SK-N-SH (cell line): ENCODE measurements around the gene KDM4C. TPM values are rescaled to one million over a fixed set of nuclear protein-coding genes. Genes with fewer than 3 reads are reported as not detected.

Experiments used
- CTCF ChIA-PET: fragments of 300-600, 350-600 bp; formaldehyde crosslinking; extraction: SDS; loops from one replicate; lab custom pipeline; 2021; lab: Yijun Ruan, JAX
- POLR2A ChIA-PET: fragments of 350-600 bp; sonication (Branson Sonifier 250); formaldehyde crosslinking; extraction: SDS; loops from one replicate; lab custom pipeline; 2020; ENCODE audit warnings: antibody characterized with exemption, inconsistent platforms; lab: Yijun Ruan, JAX
- DNase-seq: peaks from one replicate; pipeline ENCODE4 v3.0.0; 2012
- H2AFZ ChIP-seq: fragments of 200-600 bp; sonication (generic); 2 replicates; pipeline ENCODE4 v1.8.1; 2016; ENCODE audit warnings: antibody characterized with exemption, mild to moderate bottlenecking, low read depth
- H3F3A ChIP-seq: fragments of 200-600 bp; sonication (generic); replicated peaks from 2 replicates; pipeline ENCODE3; 2016; ENCODE audit warnings: antibody characterized with exemption, mild to moderate bottlenecking; ENCODE audit not compliant: insufficient read depth
- H3K27ac ChIP-seq, 2 experiments: fragments of 200-500 bp in 1 of 2; fragments of 200-600 bp in 1 of 2; sonication (Bioruptor generic) in 1 of 2; sonication (generic), shearing (Covaris generic) in 1 of 2; 2 replicates each; pipeline versions ENCODE4 v1.5.1 to v1.6.1; 2014 to 2016; ENCODE audit warnings: low read depth in 2 of 2, inconsistent platforms in 1 of 2, low read length in 1 of 2, mild to moderate bottlenecking in 1 of 2, mixed read lengths in 1 of 2
- H3K27me3 ChIP-seq: fragments of 200-600 bp; sonication (generic), shearing (Covaris generic); 2 replicates; pipeline ENCODE4 v1.6.1; 2016; ENCODE audit warnings: mixed run types; ENCODE audit not compliant: insufficient read depth
- H3K36me3 ChIP-seq, 2 experiments: fragments of 200-500 bp in 1 of 2; fragments of 200-600 bp in 1 of 2; sonication (Bioruptor generic) in 1 of 2; sonication (generic) in 1 of 2; replicated peaks in 1 of 2; 2 replicates each; pipeline versions ENCODE3 to v1.5.1; 2014 to 2016; ENCODE audit warnings: low read length in 1 of 2, mild to moderate bottlenecking in 1 of 2; ENCODE audit not compliant: insufficient read depth in 2 of 2, control insufficient read depth in 1 of 2
- H3K4me1 ChIP-seq, 2 experiments: fragments of 200-500 bp in 1 of 2; fragments of 200-600 bp in 1 of 2; sonication (Bioruptor generic) in 1 of 2; sonication (generic), shearing (Covaris generic) in 1 of 2; 2 replicates each; pipeline versions ENCODE4 v1.5.1 to v1.6.1; 2014 to 2016; ENCODE audit warnings: low read depth in 1 of 2, low read length in 1 of 2, mixed run types in 1 of 2; ENCODE audit not compliant: insufficient read depth in 2 of 2, control insufficient read depth in 1 of 2
- H3K4me2 ChIP-seq: fragments of 200-600 bp; sonication (generic), shearing (Covaris generic); 2 replicates; pipeline ENCODE4 v1.6.1; 2017; ENCODE audit warnings: mixed run types
- H3K4me3 ChIP-seq, 2 experiments: fragments of 200-500 bp in 1 of 2; fragments of 200-600 bp in 1 of 2; sonication (Bioruptor generic) in 1 of 2; sonication (generic), shearing (Covaris generic) in 1 of 2; 2 replicates each; pipeline versions ENCODE4 v1.5.1 to v1.8.1; 2014 to 2016; ENCODE audit warnings: low read depth in 2 of 2, inconsistent platforms in 1 of 2, low read length in 1 of 2, mild to moderate bottlenecking in 1 of 2, mixed read lengths in 1 of 2, moderate library complexity in 1 of 2
- H3K79me2 ChIP-seq: fragments of 200-600 bp; sonication (generic); 2 replicates; pipeline ENCODE4 v1.8.1; 2017; ENCODE audit warnings: mild to moderate bottlenecking; ENCODE audit not compliant: insufficient read depth
- H3K9ac ChIP-seq: fragments of 200-600 bp; sonication (generic); 2 replicates; pipeline ENCODE4 v1.6.1; 2017; ENCODE audit warnings: mixed run types
- H3K9me2 ChIP-seq: fragments of 200-600 bp; sonication (generic); 2 replicates; pipeline ENCODE4 v1.6.1; 2017; ENCODE audit warnings: mixed run types
- H3K9me3 ChIP-seq: fragments of 200-600 bp; sonication (generic); 2 replicates; pipeline ENCODE4 v1.6.1; 2017; ENCODE audit warnings: mixed run types, mild to moderate bottlenecking, moderate library complexity
- H4K20me1 ChIP-seq: fragments of 200-600 bp; sonication (generic); 2 replicates; pipeline ENCODE4 v1.6.1; 2017; ENCODE audit warnings: mild to moderate bottlenecking, mixed run types; ENCODE audit not compliant: insufficient read depth
- ELF1 ChIP-seq: IDR thresholded peaks from 2 replicates; pipeline ENCODE4 v1.4.0; 2012
- FOSL2 ChIP-seq: IDR thresholded peaks from 2 replicates; pipeline ENCODE4 v1.4.0; 2012; ENCODE audit warnings: low read depth, mild to moderate bottlenecking, moderate library complexity, borderline replicate concordance
- FOXJ3 ChIP-seq: sonication (generic); formaldehyde crosslinking; IDR thresholded peaks from 2 replicates; pipeline ENCODE4 v1.5.1; 2020; ENCODE audit warnings: mild to moderate bottlenecking, missing genetic modification reagents
- FOXM1 ChIP-seq: IDR thresholded peaks from 2 replicates; pipeline ENCODE4 v1.4.0; 2012; ENCODE audit warnings: low read depth, mild to moderate bottlenecking
- GATA2 ChIP-seq: sonication (generic); formaldehyde crosslinking; IDR thresholded peaks from 2 replicates; pipeline ENCODE4 v1.5.0; 2020; ENCODE audit warnings: mild to moderate bottlenecking, missing genetic modification reagents
- IRF3 ChIP-seq: fragments of 150-350 bp; IDR thresholded peaks from 2 replicates; pipeline ENCODE4 v1.6.1; 2016; ENCODE audit warnings: mild to moderate bottlenecking, low read depth, low read length
- MAX ChIP-seq: IDR thresholded peaks from 2 replicates; pipeline ENCODE4 v1.4.0; 2012; ENCODE audit warnings: low read depth
- MEF2A ChIP-seq: IDR thresholded peaks from 2 replicates; pipeline ENCODE4 v1.4.0; 2012; ENCODE audit warnings: low read depth, borderline replicate concordance
- MXI1 ChIP-seq: IDR thresholded peaks from 2 replicates; pipeline ENCODE4 v1.6.1; 2012; ENCODE audit warnings: mild to moderate bottlenecking, low read depth, low read length, improper control_type of control experiment
- NFIC ChIP-seq: IDR thresholded peaks from 2 replicates; pipeline ENCODE4 v1.4.0; 2012; ENCODE audit warnings: borderline replicate concordance
- RCOR1 ChIP-seq: fragments of 150-350 bp; IDR thresholded peaks from 2 replicates; pipeline ENCODE4 v1.6.1; 2017; ENCODE audit warnings: antibody characterized with exemption, low read length
- SIN3A ChIP-seq: IDR thresholded peaks from 2 replicates; pipeline ENCODE4 v1.6.1; 2012; ENCODE audit warnings: low read depth, mild to moderate bottlenecking, low read length, moderate library complexity, borderline replicate concordance
- TEAD4 ChIP-seq: IDR thresholded peaks from 2 replicates; pipeline ENCODE4 v1.4.0; 2012; ENCODE audit warnings: mild to moderate bottlenecking, borderline replicate concordance; ENCODE audit not compliant: insufficient read depth
- YY1 ChIP-seq: IDR thresholded peaks from 2 replicates; pipeline ENCODE4 v1.4.0; 2012; ENCODE audit warnings: low read depth, mild to moderate bottlenecking
- ZBTB33 ChIP-seq: IDR thresholded peaks from 2 replicates; pipeline ENCODE4 v1.4.0; 2012; ENCODE audit warnings: low read depth, borderline replicate concordance
- WGBS: methylation state at CpG from one replicate; pipeline ENCODE4 v1.1.6; 2017; ENCODE audit warnings: low lambda C conversion rate; 5-methylcytosine and 5-hydroxymethylcytosine counted together
- polyA plus RNA-seq, 3 experiments: library from polyadenylated mRNA; depleted of rRNA; stranded (reverse); fragments of >200 nt; gene quantifications; 2 replicates each; pipeline ENCODE4 v1.2.3, GENCODE V29; 2012
- TF ChIP-seq, protein P1 (sequence below): IDR thresholded peaks from 2 replicates; pipeline ENCODE4 v1.4.0; 2012; ENCODE audit warnings: low read depth, borderline replicate concordance
- TF ChIP-seq, protein P2 (sequence below): fragments of 200-600 bp; sonication (generic); IDR thresholded peaks from 2 replicates; pipeline ENCODE4 v1.6.1; 2017; ENCODE audit warnings: antibody characterized with exemption, mild to moderate bottlenecking, moderate library complexity
- TF ChIP-seq, protein P3 (sequence below): IDR thresholded peaks from 2 replicates; pipeline ENCODE4; 2012

Gene KDM4C
- polyA plus RNA-seq, 1 of the 3 experiments (the other 2 are of a cell fraction): 9.4 TPM

DNA sequence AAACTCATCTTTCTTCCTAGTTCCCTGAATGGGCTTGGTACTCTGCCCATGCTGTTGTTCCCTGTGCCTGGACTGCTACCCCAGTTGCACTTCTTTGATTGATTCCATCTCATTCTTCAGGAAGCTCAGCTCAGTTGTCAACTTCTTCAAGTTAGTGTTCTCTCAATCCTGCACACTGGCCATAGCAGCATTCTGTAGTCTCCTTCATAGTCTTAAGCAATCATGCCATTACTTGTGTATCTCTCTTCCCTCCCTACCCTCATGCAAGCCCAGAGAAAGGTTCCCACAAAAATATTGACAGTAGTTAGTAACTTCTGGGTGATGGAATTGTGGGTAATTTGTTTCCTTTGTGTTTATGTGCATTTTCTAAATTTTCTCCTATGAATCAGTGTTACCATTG is 5.5 kb downstream of the KDM4C start:
- Histone ChIP-seq H3K9me3 (no peaks in the 10 kb centered on the region), H3F3A (peaks cover 14% of the 10 kb centered on the region), H3K4me1 (peaks cover 2 to 8% of the 10 kb centered on the region in 2 experiments; a peak in 2 of 4 replicates), H3K9me2 (no peaks in the 10 kb centered on the region), H3K4me2 (no peak overlapping the region), H3K27me3 (no peaks in the 10 kb centered on the region), H3K36me3 (no peaks in the 10 kb centered on the region), H3K27ac (no peak overlapping the region), H3K79me2 (peaks cover 65% of the 10 kb centered on the region), H3K4me3 (no peak overlapping the region), H2AFZ (no peak overlapping the region), H3K9ac (no peak overlapping the region), H4K20me1 (no peaks in the 10 kb centered on the region)
- POLR2A ChIA-PET: no interaction called here
- DNase-seq: no peak
- CTCF ChIA-PET: interaction anchor here (1.0 to 1.7 kb wide), 2 partner anchors 25 to 64 kb away, joined by 3 to 6 read pairs; no protein-coding TSS in a partner anchor
- TF ChIP-seq, protein P1, sequence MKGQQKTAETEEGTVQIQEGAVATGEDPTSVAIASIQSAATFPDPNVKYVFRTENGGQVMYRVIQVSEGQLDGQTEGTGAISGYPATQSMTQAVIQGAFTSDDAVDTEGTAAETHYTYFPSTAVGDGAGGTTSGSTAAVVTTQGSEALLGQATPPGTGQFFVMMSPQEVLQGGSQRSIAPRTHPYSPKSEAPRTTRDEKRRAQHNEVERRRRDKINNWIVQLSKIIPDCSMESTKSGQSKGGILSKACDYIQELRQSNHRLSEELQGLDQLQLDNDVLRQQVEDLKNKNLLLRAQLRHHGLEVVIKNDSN: no peak
- TF ChIP-seq, protein P2, sequence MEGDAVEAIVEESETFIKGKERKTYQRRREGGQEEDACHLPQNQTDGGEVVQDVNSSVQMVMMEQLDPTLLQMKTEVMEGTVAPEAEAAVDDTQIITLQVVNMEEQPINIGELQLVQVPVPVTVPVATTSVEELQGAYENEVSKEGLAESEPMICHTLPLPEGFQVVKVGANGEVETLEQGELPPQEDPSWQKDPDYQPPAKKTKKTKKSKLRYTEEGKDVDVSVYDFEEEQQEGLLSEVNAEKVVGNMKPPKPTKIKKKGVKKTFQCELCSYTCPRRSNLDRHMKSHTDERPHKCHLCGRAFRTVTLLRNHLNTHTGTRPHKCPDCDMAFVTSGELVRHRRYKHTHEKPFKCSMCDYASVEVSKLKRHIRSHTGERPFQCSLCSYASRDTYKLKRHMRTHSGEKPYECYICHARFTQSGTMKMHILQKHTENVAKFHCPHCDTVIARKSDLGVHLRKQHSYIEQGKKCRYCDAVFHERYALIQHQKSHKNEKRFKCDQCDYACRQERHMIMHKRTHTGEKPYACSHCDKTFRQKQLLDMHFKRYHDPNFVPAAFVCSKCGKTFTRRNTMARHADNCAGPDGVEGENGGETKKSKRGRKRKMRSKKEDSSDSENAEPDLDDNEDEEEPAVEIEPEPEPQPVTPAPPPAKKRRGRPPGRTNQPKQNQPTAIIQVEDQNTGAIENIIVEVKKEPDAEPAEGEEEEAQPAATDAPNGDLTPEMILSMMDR: no peak
- no peak for TF ChIP-seq FOSL2

GRCh38 chr9:6764011-6764410 is 6.2 kb downstream of the KDM4C start:
- POLR2A ChIA-PET: no interaction called here
- H3K4me1 ChIP-seq: peaks cover 2 to 8% of the 10 kb centered on the region in 2 experiments; a peak in 2 of 4 replicates
- no peaks in the 10 kb centered on the region for H3K9me3 ChIP-seq
- H3K27ac ChIP-seq: no peak overlapping the region
- no peak overlapping the region for H3K4me2 ChIP-seq
- H3K36me3 ChIP-seq: no peaks in the 10 kb centered on the region
- TF ChIP-seq YY1: no peak
- no peak for TF ChIP-seq IRF3
- no peak for TF ChIP-seq MXI1
- no peak for TF ChIP-seq NFIC
- no peak for TF ChIP-seq GATA2 (CRISPR knock-in tag)
- no peak for TF ChIP-seq MAX
- no peak for TF ChIP-seq TEAD4
- no peak for TF ChIP-seq MEF2A
- no peak for TF ChIP-seq FOXM1
- TF ChIP-seq FOXJ3 (CRISPR knock-in tag): no peak
- TF ChIP-seq ELF1: no peak
- TF ChIP-seq, protein P3, sequence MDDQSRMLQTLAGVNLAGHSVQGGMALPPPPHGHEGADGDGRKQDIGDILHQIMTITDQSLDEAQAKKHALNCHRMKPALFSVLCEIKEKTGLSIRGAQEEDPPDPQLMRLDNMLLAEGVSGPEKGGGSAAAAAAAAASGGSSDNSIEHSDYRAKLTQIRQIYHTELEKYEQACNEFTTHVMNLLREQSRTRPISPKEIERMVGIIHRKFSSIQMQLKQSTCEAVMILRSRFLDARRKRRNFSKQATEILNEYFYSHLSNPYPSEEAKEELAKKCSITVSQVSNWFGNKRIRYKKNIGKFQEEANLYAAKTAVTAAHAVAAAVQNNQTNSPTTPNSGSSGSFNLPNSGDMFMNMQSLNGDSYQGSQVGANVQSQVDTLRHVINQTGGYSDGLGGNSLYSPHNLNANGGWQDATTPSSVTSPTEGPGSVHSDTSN: no peak
- no peak for TF ChIP-seq RCOR1
- no peak for TF ChIP-seq ZBTB33
- TF ChIP-seq SIN3A: no peak
- TF ChIP-seq, all 33 proteins: peak for 0
- Histone ChIP-seq H3K79me2 (peaks cover 73% of the 10 kb centered on the region), H3F3A (peaks cover 6% of the 10 kb centered on the region), H3K9me2 (no peaks in the 10 kb centered on the region), H3K4me3 (no peak overlapping the region), H2AFZ (no peak overlapping the region), H3K9ac (no peak overlapping the region), H4K20me1 (no peaks in the 10 kb centered on the region), H3K27me3 (no peaks in the 10 kb centered on the region)
- WGBS: 99% methylated on average over 2 of the region's 2 CpGs
- no peak for DNase-seq
- CTCF ChIA-PET: interaction anchor here (0.9 to 1.7 kb wide), 2 partner anchors 63 to 82 kb away, joined by 4 to 6 read pairs; no protein-coding TSS in a partner anchor
